OCI-M2 (cell line): ENCODE data around the gene MICAL3.

Experiments used
- DNase-seq: peaks from one replicate; lab custom pipeline; 2025; ENCODE audit not compliant: unreplicated experiment; lab: John Stamatoyannopoulos, UW

Gene MICAL3

GRCh38 chr22:17976121-17976520 is 48.2 kb downstream of the MICAL3 start:
- no peak for DNase-seq

- DNase-seq, result no peak
Measured at GRCh38 chr22:17974703-17975372, 49.5 kb downstream of the MICAL3 start.

DNA sequence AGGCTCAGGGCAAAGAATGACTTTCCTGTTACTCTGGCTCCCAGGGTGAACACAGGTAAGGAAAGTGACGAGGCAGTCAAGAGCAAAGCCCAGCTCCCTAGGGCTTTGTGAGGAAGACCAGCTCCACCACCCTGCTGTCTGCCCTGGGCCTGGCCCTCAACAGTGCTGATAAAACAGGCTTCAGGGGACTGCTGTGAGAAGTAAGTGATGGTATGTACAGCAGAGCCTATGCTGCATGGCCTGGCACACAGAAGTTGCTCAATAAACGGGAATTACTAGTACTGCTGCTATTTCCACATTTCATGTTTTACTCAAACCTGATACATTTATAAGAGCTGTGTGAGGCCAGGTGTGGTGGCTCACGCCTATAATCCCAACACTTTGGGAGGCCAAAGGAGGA is 50.3 kb downstream of the MICAL3 start:
- DNase-seq, result no peak

DNA sequence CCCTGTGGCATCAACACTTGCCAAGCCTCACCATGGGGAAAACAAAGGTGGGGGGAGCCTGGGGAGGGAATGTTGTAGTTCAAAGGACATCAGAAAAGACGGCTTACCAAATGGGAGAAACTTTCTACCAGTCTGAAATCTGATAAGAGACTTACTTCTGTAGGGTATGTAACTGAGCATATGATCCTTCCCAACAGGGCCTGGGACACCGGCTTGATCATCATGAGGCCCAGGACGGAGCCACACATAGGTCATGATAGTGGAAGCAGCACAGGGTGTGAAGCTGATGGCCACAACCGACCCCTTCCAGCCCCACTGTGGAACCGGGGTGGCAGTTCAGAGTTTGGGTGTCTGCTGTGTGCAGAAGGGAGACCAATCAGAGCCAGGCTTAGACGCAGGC is 51.1 kb downstream of the MICAL3 start:
- DNase-seq, result no peak

DNA sequence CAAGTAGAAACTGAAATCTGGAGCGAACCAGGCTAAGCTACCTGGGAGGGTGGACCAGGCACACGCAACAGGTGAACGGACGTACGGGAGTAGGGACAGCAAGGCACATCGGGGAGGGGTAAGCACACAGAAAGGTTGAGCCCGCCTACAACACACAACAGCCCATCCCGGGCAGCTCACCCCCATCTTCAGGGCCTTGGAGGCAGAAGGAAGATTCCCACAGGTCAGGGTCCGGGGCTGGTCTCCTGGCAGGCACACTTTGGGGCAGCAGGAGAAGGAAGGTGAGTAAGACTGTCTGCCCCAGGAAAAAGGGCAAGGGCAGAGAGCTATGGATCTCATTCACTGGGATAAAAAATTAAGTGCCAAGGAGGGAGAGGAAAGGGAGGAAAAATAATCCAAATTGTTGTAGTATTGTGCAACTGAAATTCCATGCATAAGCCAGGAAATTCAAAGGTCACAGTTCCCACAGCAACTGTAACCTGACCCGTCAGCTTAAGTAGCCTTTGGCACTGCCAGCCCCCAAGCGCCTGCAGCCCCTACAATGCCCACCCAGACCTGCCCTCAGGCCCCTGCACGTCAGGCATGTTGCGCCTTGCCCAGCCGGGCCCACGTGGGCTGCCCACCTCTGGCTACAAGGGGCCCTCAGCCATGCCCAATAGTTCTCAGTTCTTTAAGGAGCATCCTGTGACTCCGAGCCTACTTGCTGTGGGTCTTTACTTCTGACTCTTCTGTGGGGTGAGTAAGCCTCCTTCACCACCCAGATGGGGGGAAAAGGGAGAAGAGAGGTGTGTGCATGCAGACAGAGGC is 51.8 kb downstream of the MICAL3 start:
- no peak for DNase-seq

DNA sequence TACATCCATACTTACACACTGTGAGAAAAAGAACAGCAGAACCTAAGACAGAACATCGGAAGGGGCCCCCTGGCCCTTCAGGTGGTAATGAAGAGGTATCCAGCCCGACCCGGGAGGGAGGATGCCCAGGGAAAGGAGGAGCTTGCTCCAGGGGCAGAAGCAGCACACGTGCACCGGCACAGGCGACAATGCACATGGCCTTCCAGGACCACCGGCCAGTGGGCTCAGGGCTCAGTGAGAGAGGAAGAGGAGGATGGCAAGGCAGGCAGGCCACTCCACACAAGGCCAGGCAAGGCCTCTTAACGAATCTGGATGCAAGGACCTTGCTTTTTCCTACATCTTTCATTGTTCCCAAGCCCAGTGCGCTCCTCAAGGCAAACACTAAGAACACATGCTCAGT is 52.6 kb downstream of the MICAL3 start:
- no peak for DNase-seq

GRCh38 chr22:17970201-17970708 is 54.1 kb downstream of the MICAL3 start:
- no peak for DNase-seq

- no peak for DNase-seq
Measured at GRCh38 chr22:17969701-17970113, 54.7 kb downstream of the MICAL3 start.

- no peak for DNase-seq
Measured at GRCh38 chr22:17968126-17968525, 56.2 kb downstream of the MICAL3 start.

DNA sequence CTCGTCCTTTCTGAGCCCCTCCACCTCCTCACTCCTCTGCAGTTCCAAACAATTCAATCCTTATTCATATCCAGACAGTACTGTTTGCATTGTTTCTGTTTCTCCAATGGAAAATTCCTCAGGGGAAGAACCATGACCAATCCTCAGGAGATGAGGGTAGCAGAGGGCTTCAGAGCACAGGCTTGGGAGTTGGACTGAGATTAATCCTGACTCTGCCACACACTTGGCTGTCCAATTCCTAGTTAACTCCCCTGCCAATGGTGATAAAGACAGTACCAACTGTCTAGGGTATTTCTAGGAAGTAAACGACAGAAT is 58.0 kb downstream of the MICAL3 start:
- DNase-seq, result no peak

DNA sequence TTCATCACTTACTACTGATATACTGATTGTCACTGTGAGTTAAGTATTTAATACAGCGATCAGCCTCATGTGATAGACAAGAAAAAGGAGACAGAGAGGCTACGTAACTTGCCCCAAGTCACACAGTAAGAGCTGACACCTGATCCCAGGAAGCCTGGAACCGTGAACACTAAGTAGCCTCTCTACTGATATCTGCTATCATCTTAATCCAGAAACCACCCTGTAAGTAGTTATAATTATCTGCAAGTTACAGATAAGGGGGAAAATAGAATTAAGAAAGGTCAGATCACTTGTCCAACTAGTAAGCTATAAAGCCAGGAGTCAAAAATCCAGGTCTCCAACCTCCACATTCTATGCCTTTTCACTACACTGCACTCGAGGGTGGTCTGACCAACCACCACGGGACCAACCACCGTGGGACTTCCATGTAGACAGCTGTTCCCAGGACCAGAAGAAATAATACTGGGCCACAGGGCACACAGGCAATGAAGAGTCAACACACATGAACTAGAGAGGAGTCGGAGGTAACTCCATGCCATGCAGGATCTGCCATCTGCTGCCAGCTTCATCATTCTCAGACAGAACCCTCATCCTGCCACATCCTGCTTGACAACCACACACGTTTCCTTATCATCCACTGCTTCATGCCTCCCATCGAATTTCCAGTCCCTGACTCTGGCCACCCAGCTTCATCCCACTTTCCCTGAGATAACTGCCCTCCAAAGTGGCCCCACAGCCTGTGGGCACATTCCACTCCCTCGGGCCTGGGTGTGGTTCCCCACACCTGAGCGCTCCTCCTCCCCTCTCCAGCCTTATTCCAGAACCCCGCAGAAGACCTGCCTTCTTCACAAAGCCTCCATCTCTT is 58.6 kb downstream of the MICAL3 start:
- no peak for DNase-seq

DNA sequence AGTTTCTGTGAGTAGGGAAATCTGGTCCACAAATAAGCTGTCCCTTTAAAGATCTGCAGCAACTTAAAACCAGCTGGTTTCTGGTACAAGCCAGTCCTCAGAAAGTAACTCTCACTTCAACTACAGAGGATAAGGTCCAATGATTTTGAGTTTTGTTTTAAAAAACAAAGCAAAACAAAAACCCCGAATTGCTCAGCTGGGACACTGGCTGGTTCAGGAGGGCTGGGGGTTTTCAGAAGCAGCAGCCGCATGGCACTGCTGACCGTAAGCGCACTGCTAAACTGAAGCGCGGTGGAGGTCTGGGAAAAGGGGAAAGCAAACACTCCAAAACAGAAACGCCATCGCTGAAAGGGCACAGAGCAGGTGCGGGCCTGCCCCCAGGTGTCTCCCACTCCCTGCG is 59.7 kb downstream of the MICAL3 start:
- DNase-seq, result no peak

DNA sequence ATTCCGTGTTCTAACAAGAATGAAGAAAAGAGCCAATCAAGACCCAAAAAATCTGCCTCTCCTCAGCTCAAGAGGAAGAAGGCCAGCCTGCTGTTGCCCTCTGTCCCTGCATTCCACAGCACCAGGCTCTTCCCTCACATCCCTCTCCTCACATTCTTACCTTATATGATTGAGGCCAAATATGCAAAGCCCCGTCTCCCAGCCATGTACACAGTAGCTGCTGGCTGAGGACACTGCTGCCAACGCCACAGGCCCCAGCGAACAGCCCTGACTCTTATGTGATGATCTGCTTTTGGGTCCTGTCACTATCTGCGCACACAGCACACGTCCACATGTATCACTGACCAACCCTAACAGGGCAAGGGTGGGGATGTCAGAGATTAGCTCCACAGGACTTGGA is 60.2 kb downstream of the MICAL3 start:
- DNase-seq, result no peak

GRCh38 chr22:17963015-17963414 is 61.3 kb downstream of the MICAL3 start:
- no peak for DNase-seq

- no peak for DNase-seq
Measured at GRCh38 chr22:17962168-17962567, 62.2 kb downstream of the MICAL3 start.

GRCh38 chr22:17961446-17961729 is 63.0 kb downstream of the MICAL3 start:
- no peak for DNase-seq

- DNase-seq, result no peak
Measured at GRCh38 chr22:17960695-17961445, 63.5 kb downstream of the MICAL3 start.

DNA sequence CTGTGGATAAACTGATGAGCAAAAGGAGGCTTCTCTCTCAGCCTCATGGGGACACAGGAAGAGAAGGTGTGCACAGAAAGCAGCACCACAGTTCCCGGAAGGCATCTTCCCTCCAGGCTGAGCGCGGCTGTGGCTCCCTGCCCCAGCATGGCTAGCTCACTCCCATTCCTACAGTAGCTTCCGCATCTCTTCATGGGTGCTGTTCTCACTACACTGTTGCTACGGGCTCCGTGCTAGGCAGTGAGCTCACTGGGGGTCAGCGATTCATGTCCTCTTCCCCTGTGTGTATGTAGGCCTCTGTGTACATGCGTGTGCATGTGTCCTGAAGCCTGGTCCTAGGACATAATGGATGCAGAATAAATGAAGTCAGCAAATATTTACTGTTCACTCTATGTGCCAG is 64.3 kb downstream of the MICAL3 start:
- DNase-seq, result no peak

DNA sequence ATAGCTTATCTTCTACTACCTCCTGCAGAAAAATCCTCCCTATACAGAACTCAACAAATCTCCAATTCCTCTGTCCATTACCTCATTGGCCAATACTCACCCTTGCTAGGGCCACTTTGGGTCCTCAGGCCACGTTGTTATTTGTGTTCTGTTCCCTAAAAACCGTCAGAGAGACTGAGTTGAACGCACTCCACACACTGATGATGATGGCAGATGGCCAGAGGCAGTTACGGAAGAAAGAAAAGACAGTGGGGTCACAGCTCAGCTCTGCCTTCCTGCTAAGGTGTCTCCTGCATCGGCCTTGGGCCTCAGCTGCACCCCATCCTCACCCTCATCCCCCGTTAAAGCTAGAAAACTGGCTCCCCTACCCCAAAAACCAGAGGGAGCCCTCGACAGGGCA is 66.2 kb downstream of the MICAL3 start:
- no peak for DNase-seq

DNA sequence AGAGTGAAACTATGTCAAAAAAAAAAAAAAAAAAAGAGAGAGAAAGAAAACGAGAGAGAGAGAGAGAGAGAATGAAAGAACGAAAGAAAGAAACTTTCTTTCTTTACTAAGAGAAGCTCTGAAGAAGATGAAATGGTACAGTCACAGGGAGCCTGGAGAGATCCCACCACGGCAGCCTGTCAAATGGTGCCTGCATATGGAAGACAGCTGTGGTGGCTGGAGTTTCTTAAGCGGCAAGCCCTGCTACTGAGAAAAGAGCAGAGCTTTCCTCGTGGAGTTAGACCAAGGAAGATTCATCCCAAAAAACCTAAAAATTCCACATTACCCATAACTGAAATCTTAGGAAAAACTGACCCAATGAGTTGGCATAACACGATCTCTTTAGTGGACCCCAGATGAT is 66.7 kb downstream of the MICAL3 start:
- DNase-seq, result no peak

DNA sequence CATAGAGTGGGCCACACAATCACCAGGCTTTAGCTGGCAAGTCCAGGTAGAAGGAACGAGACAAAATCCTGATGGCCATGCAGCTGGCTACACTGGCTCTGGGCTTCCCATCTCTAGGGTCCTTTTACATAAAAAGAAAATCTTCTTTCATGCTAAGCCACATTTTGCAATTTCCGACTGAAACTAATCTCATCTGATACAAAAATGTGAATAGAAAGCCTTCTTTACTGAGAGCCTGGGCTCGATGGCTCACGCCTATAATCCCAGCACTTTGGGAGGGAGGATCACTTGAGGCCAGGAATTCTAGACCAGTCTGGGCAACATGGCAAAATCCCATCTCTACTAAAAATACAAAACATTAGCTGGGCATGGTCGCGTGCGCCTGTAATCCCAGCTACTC is 67.2 kb downstream of the MICAL3 start:
- no peak for DNase-seq
